Fibroblast of pulmonary artery (primary cell): ENCODE data around the gene SPTAN1.

ENCODE experiments used
- DNase-seq: peaks from one replicate; pipeline ENCODE4 v3.0.0-alpha.2; 2010; ENCODE audit warnings: low read depth
- H3K4me3 ChIP-seq: replicated peaks from 2 replicates; pipeline ENCODE4 v1.5.1; 2011; ENCODE audit warnings: low read depth, mild to moderate bottlenecking, control low read depth, low read length, moderate library complexity
- CTCF ChIP-seq: IDR thresholded peaks from 2 replicates; pipeline ENCODE4 v1.5.1; 2011; ENCODE audit warnings: mild to moderate bottlenecking, control low read depth, low read length, inconsistent platforms; ENCODE audit errors: missing control alignments

The SPTAN1 gene

GRCh38 chr9:128625391-128626146 is 73.2 kb downstream of the SPTAN1 start:
- H3K4me3 ChIP-seq = no peak overlapping the region
- TF ChIP-seq CTCF = no peak
- no peak for DNase-seq

- TF ChIP-seq CTCF = no peak
Observed at GRCh38 chr9:128626181-128626580, 73.8 kb downstream of the SPTAN1 start.

GRCh38 chr9:128627127-128627715 is 74.8 kb downstream of the SPTAN1 start:
- no peak for TF ChIP-seq CTCF
- DNase-seq = no peak
- no peak overlapping the region for H3K4me3 ChIP-seq

More at GRCh38 chr9:128626181-128626580, 73.8 kb downstream of the SPTAN1 start:
- DNase-seq = no peak
- no peak overlapping the region for H3K4me3 ChIP-seq

- no peak overlapping the region for H3K4me3 ChIP-seq
- DNase-seq = no peak
- TF ChIP-seq CTCF = no peak
Observed at GRCh38 chr9:128627906-128628305, 75.5 kb downstream of the SPTAN1 start.

GRCh38 chr9:128628471-128629048 is 76.2 kb downstream of the SPTAN1 start:
- TF ChIP-seq CTCF = no peak
- H3K4me3 ChIP-seq = no peak overlapping the region
- DNase-seq = no peak

GRCh38 chr9:128629136-128629535 is 76.7 kb downstream of the SPTAN1 start:
- DNase-seq = no peak
- no peak for TF ChIP-seq CTCF
- H3K4me3 ChIP-seq = no peak overlapping the region
